GM19467 (cell line): ENCODE results near the gene DDX10.
"Not testable (repeated sequence)": the region's sequence is repeated elsewhere in the genome, so short reads cannot be mapped to it uniquely, and the experiment has no call there.

Experiments used
- ATAC-seq: cut with Tn5 transposase; IDR thresholded peaks from one replicate; pipeline ENCODE4 v1.9.1; 2021; ENCODE audit warnings: mild to moderate bottlenecking, moderate library complexity; ENCODE audit not compliant: unreplicated experiment

The DDX10 gene

DNA sequence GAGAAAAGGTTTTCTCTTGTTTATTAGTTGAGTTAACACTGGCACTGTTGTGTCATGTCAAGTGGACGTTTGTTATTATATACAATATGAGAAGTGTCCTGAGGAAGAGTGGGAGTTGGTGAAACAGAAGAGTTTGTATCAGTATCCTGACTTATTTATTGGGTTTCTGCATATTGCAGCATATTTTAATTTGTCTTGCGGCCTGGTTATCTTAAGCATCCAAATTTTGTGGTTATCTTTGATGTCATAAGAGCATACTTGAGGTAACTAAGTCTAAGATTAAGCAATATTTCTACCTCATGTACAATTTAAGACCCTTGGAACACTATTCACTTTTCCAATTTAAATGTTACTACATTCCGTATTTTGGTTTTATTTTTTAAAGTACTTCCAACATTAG, 103.5 kb downstream of the DDX10 start:
- no peak for ATAC-seq

DNA sequence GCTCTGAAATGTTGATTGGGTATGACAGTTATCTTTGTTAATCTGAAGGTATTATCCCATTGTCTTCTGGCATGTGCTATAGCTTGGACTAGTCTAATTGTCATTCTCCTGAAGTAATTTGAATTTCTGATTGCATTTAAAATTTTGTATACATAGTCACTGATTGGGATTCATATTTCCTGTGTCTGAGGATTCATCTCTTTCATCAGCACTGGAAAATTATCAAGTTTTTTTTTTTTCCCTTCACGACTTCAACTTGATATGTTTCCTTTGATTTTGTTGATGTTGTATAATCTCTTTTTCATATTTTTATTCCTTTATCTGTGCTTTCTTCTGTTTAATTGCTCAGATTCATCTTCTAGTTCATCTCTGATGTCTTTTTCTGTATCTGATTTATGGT, 104.1 kb downstream of the DDX10 start:
- ATAC-seq, result no peak

DNA sequence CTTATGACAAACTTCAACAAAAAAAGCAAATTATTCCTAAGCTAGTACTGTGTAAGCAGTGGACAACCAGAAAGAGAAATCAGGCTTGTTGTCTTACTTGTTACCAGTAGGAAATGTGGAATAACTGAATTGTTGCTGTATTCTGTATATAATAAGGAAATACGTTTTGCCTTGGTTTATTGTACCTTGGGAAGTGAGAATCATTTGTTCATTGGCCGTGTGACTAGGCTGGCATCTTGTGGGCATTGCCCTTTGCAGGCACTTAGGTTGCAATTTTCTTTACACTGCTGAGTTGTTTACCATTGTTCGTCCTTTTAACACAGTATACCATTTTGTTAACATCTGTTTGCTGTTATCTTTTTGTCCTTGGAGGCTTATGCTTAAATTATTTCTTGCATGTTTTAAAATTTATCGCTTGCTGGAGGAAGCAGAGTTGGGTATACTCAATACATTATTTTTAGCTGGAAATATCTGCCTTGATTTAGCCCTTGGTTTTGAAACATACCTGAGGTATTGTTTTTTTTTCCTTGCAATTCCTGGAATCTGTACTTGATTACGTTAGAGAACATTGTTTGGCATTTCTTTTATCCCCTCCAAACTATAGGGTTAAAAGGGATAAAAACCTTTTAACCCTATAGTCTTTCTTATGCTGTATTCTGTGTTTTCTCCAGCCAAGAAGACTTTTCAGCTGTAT, 109.3 kb downstream of the DDX10 start:
- no peak for ATAC-seq

DNA sequence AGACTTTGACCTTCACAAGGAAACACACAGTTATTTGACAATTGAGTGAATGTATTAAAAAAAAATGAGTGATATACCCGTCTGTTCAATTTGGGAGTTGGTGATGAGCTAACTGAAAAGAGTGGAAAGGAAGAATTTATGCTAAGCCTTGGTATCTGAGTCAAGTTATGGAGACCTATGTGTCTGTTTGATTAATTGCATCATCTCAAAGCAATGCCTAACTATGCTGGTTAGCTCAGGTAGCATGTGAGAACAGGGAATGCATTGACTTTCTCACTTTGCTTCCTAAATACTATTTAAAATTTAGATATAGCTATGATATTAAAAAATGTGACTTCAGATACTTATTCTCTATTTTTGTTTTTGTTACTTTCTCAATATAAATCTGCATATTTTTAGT, 110.5 kb downstream of the DDX10 start:
- no peak for ATAC-seq

DNA sequence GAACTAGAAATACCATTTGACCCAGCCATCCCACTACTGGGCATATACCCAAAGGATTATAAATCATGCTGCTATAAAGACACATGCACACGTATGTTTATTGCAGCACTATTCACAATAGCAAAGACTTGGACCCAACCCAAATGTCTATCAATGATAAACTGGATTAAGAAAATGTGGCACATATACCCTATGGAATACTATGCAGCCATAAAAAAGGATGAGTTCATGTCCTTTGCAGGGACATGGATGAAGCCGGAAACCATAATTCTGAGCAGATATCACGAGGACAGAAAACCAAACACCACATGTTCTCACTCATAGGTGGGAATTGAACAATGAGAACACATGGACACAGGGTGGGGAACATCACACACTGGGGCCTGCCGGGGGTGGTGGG, 114.3 kb downstream of the DDX10 start:
- not testable (repeated sequence) for ATAC-seq

DNA sequence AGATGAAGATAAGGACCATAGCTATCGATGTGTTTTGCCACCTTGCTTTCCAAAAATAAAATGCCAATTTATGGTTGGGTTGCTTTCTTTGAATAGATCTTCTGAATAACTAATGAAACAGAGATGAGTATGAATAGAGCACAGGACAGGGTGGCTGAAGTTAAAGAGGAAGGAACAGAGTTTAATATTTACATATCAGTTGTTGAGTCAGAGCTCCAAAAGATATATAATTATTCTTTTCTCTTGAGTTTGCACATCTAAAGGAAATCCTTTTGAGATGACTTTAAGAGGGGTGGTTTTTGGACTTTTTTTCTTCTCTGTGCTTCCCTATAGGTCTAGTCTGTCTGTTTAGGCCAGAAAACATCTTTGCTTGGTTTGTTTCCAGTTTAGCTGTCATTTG, 115.2 kb downstream of the DDX10 start:
- ATAC-seq, result no peak

DNA sequence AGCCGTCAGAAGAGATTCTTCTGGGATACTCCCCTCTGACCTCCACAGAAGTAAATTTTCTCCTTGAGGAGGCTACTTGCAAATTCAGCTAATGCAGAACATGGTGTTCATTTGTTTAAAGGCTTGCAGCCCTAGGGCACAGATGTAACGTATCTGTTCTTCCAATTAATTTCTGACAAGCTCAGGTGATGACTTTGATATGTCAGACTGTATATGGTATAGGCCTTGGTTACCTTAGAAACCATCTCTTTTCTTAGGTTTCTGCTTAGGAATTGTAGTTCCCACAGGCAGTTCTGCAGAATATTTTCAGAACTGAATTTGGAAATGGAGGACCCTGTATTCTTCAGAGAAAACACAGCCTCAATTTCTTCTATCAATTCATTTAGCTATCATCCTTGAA, 117.1 kb downstream of the DDX10 start:
- ATAC-seq, result no peak

DNA sequence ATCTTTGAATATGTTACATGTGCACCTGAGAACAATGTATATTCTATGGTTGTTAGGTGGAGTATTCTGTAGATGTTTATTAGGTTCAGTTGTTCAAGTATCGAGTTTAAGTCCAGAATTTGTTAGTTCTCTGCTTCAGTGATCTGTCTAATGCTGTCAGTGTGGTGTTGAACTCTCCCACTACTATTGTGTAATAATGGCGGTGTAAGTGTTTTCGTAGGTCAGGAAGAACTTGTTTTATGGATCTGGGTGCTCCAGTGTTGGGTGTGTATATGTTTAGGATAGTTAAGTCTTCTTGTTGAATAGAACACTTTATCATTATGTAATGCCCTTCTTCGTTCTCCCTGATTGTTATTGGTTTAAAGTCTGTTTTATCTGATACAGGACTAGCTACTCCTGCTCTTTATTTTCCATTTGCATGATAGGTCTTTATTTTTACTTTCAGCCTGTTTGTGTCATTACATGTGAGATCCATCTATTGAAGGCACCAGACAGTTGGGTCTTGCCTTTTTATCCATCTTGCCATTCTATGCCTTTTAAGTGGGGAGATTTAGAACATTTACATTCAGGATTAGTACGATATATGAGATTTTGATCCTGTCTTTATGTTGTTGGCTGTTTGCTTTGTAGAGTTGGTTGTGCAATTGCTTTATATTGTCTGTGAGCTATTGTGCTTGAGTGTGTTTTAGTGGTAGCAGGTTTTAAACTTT, 121.6 kb downstream of the DDX10 start:
- no peak for ATAC-seq

DNA sequence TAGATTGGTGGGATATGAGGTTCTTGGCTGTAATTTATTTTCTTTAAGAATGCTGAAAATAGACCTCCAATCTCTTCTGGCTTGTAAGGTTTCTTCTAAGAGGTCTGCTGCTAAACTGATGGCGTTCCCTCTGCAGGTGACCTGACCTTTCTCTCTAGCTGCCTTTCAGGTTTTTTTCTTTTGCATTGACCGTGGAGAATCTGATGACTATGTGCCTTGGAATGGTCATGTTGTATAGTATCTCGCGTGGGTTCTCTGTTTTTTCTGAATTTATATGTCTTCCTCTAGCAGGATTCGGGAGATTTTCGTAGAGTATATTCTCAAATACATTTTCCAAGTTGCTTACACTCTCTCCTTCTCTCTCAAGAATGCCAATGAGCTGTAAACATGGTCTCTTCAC, 122.2 kb downstream of the DDX10 start:
- no peak for ATAC-seq

DNA sequence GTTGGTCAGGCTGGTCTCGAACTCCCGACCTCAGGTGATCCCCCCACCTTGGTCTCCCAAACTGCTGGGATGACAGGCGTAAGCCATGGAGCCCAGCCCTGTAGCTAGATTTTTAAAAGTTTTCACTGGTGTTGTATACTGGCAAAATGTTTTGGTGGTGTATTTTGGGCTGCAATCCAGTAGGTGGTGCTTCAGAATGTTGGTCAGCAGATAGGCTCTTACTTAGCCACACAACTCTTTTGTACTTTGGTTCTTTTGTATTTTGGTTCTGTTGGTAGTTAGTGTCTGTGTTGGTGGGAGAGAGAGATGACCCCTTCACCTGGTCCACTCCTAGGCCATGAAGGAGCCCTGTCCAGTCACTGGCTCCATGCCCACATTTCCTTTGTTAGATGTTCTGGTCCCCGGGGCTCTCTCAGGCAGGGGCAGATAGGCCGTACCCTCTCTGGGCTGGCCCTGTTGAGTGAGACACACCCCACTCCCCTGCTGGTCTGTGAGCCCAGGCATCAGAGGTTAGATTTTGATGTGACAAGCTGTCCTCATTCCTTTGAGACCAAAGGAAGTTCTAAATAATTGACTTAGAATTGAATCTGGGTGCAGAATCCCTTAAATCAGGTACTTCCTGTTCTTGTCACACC, 123.8 kb downstream of the DDX10 start:
- no peak for ATAC-seq

DNA sequence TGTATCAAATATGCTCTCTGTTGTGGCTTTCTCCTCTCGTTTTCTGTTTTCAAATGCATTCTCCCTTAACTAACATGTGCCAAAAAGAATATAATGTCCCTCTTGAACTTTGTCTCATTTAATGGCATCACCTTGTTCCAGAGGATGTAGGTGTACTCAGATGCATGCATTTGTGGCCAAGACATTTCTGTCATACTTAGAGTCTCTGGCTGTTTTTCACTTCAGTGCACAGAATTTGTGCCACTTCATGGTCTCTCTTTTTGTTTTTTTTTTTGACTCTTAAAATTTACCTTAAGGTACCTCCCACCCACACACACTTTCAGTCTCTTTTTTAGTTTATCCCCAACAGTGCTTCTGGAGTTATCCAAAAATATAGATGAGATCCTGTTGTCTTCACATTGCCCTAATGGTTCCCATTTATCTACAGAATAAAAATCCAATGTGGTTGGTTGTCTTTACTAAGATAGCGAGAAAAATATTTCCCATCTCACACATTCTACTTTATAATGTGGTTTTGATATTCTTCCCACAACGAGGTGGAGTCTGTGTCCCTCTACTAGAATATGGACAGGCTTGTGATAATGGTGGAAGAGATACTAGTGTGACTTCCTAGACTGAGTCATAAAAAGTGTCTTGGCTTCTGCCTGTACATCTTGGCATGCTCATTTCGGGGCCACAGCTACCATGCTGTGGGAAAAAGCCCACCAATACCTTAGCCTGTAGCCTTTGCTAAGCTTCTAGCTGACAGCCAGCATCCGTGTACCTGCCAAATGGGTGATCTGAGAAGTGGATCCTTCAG, 125.8 kb downstream of the DDX10 start:
- ATAC-seq, result no peak

DNA sequence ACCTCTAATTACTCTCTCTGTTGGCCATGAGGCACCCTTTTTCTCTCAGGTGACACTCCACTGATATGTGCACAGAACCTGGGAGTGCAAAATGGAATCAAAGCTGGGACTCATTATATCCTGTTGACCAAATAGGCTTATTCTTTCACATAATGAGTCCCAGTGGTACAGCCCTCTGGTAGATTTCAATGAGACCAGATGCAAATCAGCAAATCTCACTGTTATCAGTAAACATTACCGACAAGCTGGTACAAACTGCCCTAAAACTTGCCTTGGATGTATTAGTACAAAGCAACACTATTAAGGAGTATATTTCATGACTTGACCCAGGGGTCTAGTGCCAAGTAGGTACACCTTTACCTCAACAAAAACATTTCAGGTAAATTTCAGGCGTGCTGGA, 128.3 kb downstream of the DDX10 start:
- ATAC-seq, result no peak

DNA sequence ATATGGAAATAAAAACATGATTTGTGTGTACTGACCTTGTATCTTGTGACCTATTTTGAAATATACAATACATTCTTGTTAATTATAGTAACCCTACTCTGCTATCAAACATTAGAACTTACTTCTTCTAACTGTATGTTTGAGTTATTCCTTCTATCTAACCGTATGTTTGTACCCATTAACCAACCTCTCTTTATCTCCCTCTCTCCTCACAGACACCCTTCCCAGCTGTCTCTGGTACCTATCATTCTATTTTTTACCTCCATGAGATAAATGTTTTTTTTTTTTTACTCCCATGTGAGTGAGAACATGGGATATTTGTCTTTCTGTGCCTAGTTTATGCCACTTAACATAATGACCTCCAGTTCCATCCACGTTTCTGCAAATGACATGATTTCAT, 128.7 kb downstream of the DDX10 start:
- no peak for ATAC-seq

DNA sequence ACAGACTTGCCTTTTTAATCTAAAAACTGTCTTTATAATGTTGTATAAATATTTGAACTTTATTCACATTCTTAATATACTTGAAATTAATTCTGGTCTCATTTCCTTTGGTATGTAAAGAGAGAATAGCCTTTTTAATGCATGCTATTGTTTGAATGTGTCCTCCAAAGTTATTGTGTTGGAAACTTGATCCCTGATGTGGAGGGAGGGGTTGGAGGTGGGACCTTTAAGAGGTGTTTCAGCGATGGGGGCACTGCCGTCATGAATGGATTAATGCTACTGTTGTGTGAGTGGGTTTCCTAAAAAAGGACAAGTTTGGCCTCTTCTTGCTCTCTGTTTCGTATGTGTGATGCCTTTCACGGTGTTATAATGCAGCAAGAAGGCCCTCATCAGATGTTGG, 131.7 kb downstream of the DDX10 start:
- no peak for ATAC-seq

DNA sequence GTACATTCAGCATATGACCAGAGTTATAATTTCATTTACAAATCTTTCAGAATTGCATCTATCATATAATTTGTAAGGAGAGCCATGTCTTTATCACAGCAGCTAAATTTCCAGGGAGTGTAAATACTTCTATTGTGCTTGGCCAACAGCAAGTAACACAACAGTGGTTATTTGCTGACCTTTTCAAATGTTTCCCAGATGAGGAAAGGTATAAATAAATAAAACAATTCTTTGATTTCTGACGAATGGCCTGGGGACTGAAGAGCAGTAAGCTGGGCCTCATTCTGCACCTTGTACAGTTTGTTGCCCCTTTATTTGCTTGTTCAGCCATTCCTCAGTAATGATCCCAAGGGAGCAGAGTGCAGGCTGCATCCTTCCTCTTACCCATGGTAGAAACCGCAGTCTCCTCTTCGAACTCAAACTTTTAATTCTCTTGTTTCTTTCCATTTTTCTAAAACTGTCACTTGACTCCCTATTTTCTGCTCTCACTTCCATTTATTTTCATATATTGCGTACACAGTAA, 132.8 kb downstream of the DDX10 start:
- no peak for ATAC-seq

DNA sequence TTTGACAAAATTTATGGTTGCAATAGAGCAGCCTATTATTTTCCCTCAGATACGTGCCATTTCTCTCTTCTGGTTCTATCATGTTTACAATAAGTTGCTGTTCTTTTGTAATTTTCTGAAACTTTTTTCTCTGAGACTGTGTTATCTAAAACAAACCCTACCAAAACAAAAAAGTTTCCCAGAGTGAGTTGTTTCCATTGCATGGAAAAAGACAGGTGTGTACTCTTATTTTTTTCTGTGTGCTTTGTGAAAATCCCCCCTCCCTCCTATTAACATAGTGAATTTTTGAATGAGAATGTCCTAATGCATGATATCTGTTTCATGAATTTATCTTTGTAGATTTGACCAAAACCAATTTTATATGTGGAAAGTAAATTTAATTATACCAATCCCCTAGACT, 137.6 kb downstream of the DDX10 start:
- no peak for ATAC-seq

DNA sequence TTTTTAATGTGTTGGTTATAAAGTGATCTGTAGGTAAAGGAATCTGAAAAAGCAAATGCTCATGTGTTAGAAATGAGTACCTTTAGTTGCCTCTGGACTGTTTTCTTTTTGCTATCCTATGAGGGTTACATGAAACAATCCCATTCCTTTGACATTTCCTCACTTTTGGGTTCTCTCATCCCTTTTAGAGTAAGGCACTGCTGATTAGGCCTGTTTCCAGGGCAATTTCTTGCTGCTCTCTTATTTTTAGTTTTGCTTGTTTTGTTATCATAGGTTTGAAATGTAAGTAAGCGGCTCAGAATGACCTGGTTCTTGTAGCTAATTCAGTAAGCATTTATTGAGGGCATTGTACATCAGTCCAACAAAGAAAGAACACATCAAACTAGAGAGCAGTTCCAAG, 138.9 kb downstream of the DDX10 start:
- ATAC-seq, result no peak

DNA sequence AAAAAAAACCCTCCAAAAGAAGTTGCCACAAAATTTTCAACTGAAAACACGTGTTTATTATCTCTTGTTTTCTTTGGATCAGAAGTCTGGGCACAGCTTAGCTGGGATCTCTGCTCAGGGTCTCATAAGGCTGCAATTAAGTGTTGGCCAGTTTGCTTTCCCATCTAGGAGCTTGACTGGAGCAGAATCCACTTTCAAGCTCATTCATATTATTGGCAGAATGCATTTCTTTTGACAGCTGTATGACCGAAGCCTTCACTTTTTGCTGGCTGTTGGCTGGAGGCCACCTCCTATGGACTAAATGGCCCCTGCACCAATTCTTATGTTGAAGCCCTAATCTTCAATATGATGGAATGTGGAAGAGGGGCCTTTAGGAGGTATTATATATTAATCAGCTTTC, 139.6 kb downstream of the DDX10 start:
- ATAC-seq, result no peak

DNA sequence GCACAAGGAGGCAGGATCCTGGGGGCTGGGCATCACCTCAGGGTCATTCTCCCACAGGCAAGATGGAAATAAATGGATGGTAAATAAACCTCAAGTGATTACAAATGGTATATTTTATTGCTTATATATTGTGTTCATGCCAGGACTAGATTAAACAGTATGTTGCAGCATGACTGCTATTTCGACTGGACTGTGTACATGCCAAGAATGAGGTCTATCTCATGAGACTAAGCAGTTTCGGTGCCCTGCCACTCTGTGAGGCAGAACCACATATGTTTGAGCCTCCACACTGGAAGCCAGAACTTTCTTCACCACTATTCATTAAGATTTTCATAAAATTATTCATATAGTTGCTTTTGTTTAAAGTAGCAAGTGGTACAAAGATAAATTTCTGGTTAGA, 140.2 kb downstream of the DDX10 start:
- ATAC-seq, result no peak

DNA sequence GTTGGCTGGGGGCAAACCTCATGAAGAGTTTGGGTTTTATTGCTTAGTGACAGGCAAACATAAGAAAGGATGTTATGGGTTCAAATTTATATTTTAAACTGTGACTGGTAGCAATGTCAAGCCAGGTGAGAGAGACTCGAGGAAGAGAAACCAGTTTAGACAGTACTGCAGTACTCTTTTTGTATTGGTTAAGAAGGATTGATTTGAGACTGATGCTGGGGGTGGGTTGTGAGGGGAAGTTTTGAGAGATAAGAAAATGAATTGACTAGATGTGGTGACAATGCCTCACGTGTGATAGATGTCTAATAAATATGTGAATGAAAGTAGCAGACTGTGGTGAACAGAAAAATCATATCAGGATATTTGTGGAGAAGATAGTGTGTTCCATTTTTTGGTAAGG, 142.4 kb downstream of the DDX10 start:
- no peak for ATAC-seq

DNA sequence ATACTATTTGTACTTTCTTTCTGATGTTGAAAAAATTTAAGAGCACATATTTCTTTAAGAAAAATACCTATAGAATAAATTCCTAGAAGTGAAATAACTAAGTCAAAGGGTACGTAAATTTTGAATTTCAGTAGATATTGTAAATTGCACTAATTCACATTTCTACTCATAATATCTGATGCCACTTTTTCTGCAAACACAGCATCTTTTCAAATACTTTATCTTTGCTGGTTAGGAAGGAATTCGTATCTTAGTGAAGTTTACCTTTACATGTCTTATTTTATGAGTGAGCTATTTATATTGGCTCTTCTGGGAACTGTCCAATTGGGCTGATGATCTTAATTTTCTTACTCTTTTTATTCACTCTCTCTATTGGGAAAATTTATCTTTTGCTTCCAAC, 148.2 kb downstream of the DDX10 start:
- ATAC-seq, result no peak
